Transverse colon (tissue), 4 donors: Measurements from ENCODE around the gene RAPGEF5. TPM values are rescaled to one million over a fixed set of nuclear protein-coding genes. Genes with fewer than 3 reads are reported as not detected.

Source experiments
- DNase-seq: peaks from one replicate; pipeline ENCODE4 v3.0.0-alpha.2; 2019
- H3K27ac ChIP-seq, 4 donors: fragments of 200-600 bp; sonication (generic); 2 replicates each; pipeline ENCODE4 v1.5.1; 2016 to 2018; ENCODE audit warnings: inconsistent platforms in 4 of 4
- H3K27me3 ChIP-seq: fragments of 200-600 bp; sonication (generic); 2 replicates; pipeline ENCODE4 v1.5.1; 2017; ENCODE audit warnings: inconsistent platforms
- H3K36me3 ChIP-seq, 4 donors: fragments of 200-600 bp; sonication (generic); 2 replicates each; pipeline ENCODE4 v1.5.1; 2017 to 2019; ENCODE audit warnings: inconsistent platforms in 4 of 4
- H3K4me1 ChIP-seq, 4 donors: fragments of 200-600 bp; sonication (generic); 2 replicates each; pipeline ENCODE4 v1.5.1; 2017 to 2020; ENCODE audit warnings: inconsistent platforms in 4 of 4
- H3K4me3 ChIP-seq, 4 donors: fragments of 200-600 bp; sonication (generic); 1 replicate in 1 of 4; 2 replicates in 3 of 4; pipeline versions ENCODE4 v1.5.1 to v1.6.1; 2017 to 2019; ENCODE audit warnings: inconsistent platforms in 4 of 4
- H3K9me3 ChIP-seq, 2 donors: fragments of 200-600 bp; sonication (generic); 2 replicates each; pipeline ENCODE4 v1.5.1; 2017 to 2019; ENCODE audit warnings: inconsistent platforms in 2 of 2
- CTCF ChIP-seq, 5 experiments: fragments of 200-600 bp in 3 of 5; fragments of 450-650 bp in 2 of 5; sonication (generic) in 3 of 5; IDR thresholded peaks; 1 replicate in 2 of 5; 2 replicates in 3 of 5; pipeline ENCODE4 v1.5.1; 2016 to 2017; ENCODE audit warnings: antibody characterized with exemption in 5 of 5, inconsistent platforms in 3 of 5, mild to moderate bottlenecking in 2 of 5, moderate library complexity in 1 of 5
- EP300 ChIP-seq: sonication (generic); formaldehyde crosslinking; IDR thresholded peaks from one replicate; pipeline ENCODE4 v1.6.1; 2017; ENCODE audit warnings: antibody characterized with exemption, low read depth
- POLR2A ChIP-seq: fragments of 450-650 bp; IDR thresholded peaks from one replicate; pipeline ENCODE4 v1.6.1; 2016; ENCODE audit warnings: antibody characterized with exemption, mild to moderate bottlenecking, moderate library complexity
- POLR2AphosphoS5 ChIP-seq, 3 donors: sonication (generic); formaldehyde crosslinking; IDR thresholded peaks; one replicate each; pipeline ENCODE4 v1.6.1; 2016; ENCODE audit warnings: antibody characterized with exemption in 3 of 3
- WGBS, 2 donors: methylation state at CpG; one replicate each; pipeline ENCODE4 v1.1.5; 2018; ENCODE audit warnings: low coverage in 1 of 2; 5-methylcytosine and 5-hydroxymethylcytosine counted together
- in situ Hi-C, 4 donors: fragments of 200-750 bp; cut with MboI; loops; one replicate each; pipeline versions ENCODE4 v1.15.0 to v1.15.1; 2017; ENCODE audit warnings: low sequenced_read_pairs in 3 of 4, low pct_ligation_motif_present in 1 of 4, low pct_unique_long_range_greater_than_20kb in 1 of 4
- intact Hi-C: fragments of 100-400 bp; cut with DNase I; formaldehyde crosslinking; loops from one replicate; pipeline ENCODE4 v1.15.1; 2023; ENCODE audit warnings: low total_unique reads
- total RNA-seq, 4 donors: library from RNA; depleted of rRNA; stranded (reverse); fragments of >200 nt; gene quantifications; one replicate each; pipeline ENCODE4 v1.1.0, GENCODE V29; 2016

RAPGEF5 gene
- total RNA-seq, 4 donors from 2014 or later, result 82.3 to 112 (median 100) TPM

DNA sequence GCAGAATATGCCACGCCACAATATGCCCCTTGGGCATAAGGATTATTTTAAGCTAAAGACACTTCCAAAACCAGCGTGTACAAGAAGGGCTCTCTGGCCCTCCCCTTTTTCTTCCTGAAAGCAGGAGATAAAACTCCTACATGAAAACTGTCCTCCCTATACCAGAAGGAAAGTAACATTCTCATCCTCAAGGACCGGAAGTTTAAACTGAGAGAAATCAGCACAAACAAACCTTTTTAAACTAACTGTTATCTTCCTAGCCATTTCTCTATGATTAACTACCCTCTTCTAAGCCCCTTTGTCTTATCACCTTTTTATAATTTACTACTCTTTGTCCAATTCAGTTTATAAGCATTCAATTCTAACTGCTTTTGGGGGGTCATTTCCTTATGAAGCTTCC lies 16.4 kb upstream of the RAPGEF5 start:
- H3K4me1 ChIP-seq, result peaks cover 0 to 4% (median 0%) of the 10 kb centered on the region in 4 donors

DNA sequence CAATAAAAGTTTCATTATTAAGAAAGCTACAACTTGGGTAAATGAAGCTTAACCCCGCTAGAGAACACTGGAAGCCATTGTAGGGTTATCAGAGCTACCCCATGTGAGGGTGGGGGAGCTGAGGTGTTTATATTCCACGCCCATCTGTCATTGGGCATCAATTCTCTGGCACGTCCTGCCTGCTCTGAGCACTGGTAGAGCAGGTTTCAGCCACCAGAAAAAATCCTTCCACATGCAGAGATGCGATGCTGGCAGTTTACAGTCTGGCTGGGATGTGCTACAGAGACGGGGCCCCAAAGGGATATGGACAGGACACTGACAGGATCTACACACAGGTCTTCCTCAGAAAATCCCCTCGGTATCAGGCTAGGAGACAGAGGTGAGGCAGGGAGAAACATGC lies 15.9 kb upstream of the RAPGEF5 start:
- Histone ChIP-seq H3K9me3 (no peaks in the 10 kb centered on the region), H3K27ac (no peak overlapping the region), H3K36me3 (no peaks in the 10 kb centered on the region), H3K27me3 (no peaks in the 10 kb centered on the region), H3K4me3 (no peak overlapping the region), H3K4me1 (peaks cover 0 to 4% (median 0%) of the 10 kb centered on the region in 4 donors)
- in situ Hi-C loops, result no loop called here
- DNase-seq, result no peak
- intact Hi-C loops, result no loop called here
- 49 to 50% methylated on average over 3 to 6 of the region's 6 CpGs for WGBS, 2 donors
- TF ChIP-seq CTCF (IDR thresholded peaks at IDR 0.05) (no peak), EP300 (no peak), POLR2AphosphoS5 (IDR thresholded peaks at IDR 0.05) (no peak), POLR2A (no peak)

More for the DNA sequence above, 16.4 kb upstream of the RAPGEF5 start:
- Histone ChIP-seq H3K27ac (no peak overlapping the region), H3K9me3 (no peaks in the 10 kb centered on the region), H3K4me3 (no peak overlapping the region), H3K27me3 (no peaks in the 10 kb centered on the region), H3K36me3 (no peaks in the 10 kb centered on the region)
- WGBS, 2 donors, result 25 to 36% methylated on average over 2 to 3 of the region's 3 CpGs
- TF ChIP-seq EP300 (no peak), POLR2A (no peak), POLR2AphosphoS5 (IDR thresholded peaks at IDR 0.05) (no peak), CTCF (IDR thresholded peaks at IDR 0.05) (no peak)
- intact Hi-C loops (no loop called here), in situ Hi-C loops (no loop called here)
- no peak for DNase-seq

DNA sequence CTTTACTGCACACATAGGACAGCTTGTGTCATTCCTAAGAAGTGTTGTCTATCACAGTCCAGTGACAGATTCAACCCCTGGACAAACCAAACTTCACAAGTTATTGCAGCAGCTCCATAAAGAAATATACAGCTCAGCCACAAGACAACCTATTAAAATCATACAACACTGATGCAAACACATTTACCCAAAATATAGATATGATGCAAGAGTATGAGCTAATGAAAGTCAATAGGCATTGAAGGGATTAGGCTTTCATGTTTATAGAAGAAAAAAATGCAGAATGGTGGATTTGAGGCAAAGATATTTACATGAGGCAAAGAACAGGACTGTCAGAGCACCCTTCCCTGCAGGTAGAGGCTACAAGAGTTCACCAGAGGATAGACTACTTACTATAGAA lies 14.9 kb upstream of the RAPGEF5 start:
- no peaks in the 10 kb centered on the region for H3K9me3 ChIP-seq
- H3K4me3 ChIP-seq, result no peak overlapping the region
- intact Hi-C loops, result no loop called here
- no peak overlapping the region for H3K27ac ChIP-seq
- in situ Hi-C loops, result no loop called here
- no peak for DNase-seq
- TF ChIP-seq EP300, result no peak
- TF ChIP-seq POLR2AphosphoS5 (IDR thresholded peaks at IDR 0.05), result no peak
- no peak for TF ChIP-seq POLR2A
- no peak for TF ChIP-seq CTCF (IDR thresholded peaks at IDR 0.05)
- H3K27me3 ChIP-seq, result no peaks in the 10 kb centered on the region
- H3K4me1 ChIP-seq, result peaks cover 0 to 4% (median 0%) of the 10 kb centered on the region in 4 donors
- H3K36me3 ChIP-seq, result no peaks in the 10 kb centered on the region

- WGBS, 2 donors, result 84 to 87% methylated on average over 2 of the region's 2 CpGs
- Histone ChIP-seq H3K4me3 (no peak overlapping the region), H3K4me1 (peaks cover 0 to 5% (median 0%) of the 10 kb centered on the region in 4 donors), H3K9me3 (no peaks in the 10 kb centered on the region), H3K27me3 (no peaks in the 10 kb centered on the region), H3K36me3 (no peaks in the 10 kb centered on the region), H3K27ac (no peak overlapping the region)
- intact Hi-C loops (no loop called here), in situ Hi-C loops (no loop called here)
- TF ChIP-seq POLR2A (no peak), POLR2AphosphoS5 (IDR thresholded peaks at IDR 0.05) (no peak), CTCF (IDR thresholded peaks at IDR 0.05) (no peak), EP300 (no peak)
- no peak for DNase-seq
Observed at GRCh38 chr7:22364900-22365299, 7.9 kb upstream of the RAPGEF5 start.
